PC-9 (cell line): ENCODE results near the gene CD109. TPM values are rescaled to one million over a fixed set of nuclear protein-coding genes. Genes with fewer than 3 reads are reported as not detected.

Experiments used
- BruUV-seq: library from RNA; stranded (reverse); fragments of 400-500 nt; replicated peaks from 2 replicates; lab custom pipeline; 2021; lab: Mats Ljungman, UMichigan
- CTCF ChIA-PET: fragments of 300-600 bp; sonication (Branson Sonifier 250); formaldehyde crosslinking; loops from one replicate; lab custom pipeline; 2022; ENCODE audit warnings: antibody characterized with exemption; lab: Charles Lee
- POLR2A ChIA-PET: fragments of 300-600 bp; sonication (Branson Sonifier 250); formaldehyde crosslinking; loops from one replicate; lab custom pipeline; 2022; ENCODE audit warnings: antibody characterized with exemption; ENCODE audit not compliant: unreplicated experiment; lab: Charles Lee
- DNase-seq, 2 experiments: peaks; one replicate each; pipeline versions ENCODE4 v3.0.0 to v3.0.0-alpha.2; 2015 to 2022; ENCODE audit warnings: mixed read lengths in 1 of 2
- H2AFZ ChIP-seq: fragments of 200-600 bp; sonication (generic); 2 replicates; pipeline ENCODE4 v1.8.1; 2017; ENCODE audit warnings: antibody characterized with exemption
- H3F3A ChIP-seq: fragments of 200-600 bp; sonication (generic); 2 replicates; pipeline ENCODE4 v1.8.1; 2017; ENCODE audit warnings: antibody characterized with exemption, mild to moderate bottlenecking, low read depth; ENCODE audit not compliant: insufficient read depth
- H3K27ac ChIP-seq: fragments of 200-600 bp; sonication (generic); 2 replicates; pipeline ENCODE4 v1.6.1; 2016; ENCODE audit warnings: mixed run types
- H3K27me3 ChIP-seq: fragments of 200-600 bp; sonication (generic); 2 replicates; pipeline ENCODE4 v1.6.1; 2016; ENCODE audit warnings: low read depth, mixed run types; ENCODE audit not compliant: insufficient read depth
- H3K36me3 ChIP-seq: fragments of 200-600 bp; sonication (generic); 2 replicates; pipeline ENCODE4 v1.6.1; 2016; ENCODE audit warnings: low read depth, mixed run types
- H3K4me1 ChIP-seq: fragments of 200-600 bp; sonication (generic); replicated peaks from 2 replicates; pipeline ENCODE4 v1.6.1; 2016; ENCODE audit warnings: mixed run types; ENCODE audit not compliant: insufficient read depth
- H3K4me2 ChIP-seq: fragments of 200-600 bp; sonication (generic); 2 replicates; pipeline ENCODE4 v1.6.1; 2017; ENCODE audit warnings: mixed run types
- H3K4me3 ChIP-seq: fragments of 200-600 bp; sonication (generic); 2 replicates; pipeline ENCODE4 v1.6.1; 2016; ENCODE audit warnings: mixed run types
- H3K79me2 ChIP-seq: fragments of 200-600 bp; sonication (generic); 2 replicates; pipeline ENCODE4 v1.6.1; 2017; ENCODE audit warnings: low read depth, mixed run types
- H3K9me2 ChIP-seq: fragments of 200-600 bp; sonication (generic); 2 replicates; pipeline ENCODE4 v1.8.1; 2017; ENCODE audit warnings: mild to moderate bottlenecking; ENCODE audit not compliant: insufficient read depth
- H3K9me3 ChIP-seq: fragments of 200-600 bp; sonication (generic); 2 replicates; pipeline ENCODE4 v1.8.1; 2016; ENCODE audit warnings: low read depth; ENCODE audit not compliant: insufficient read depth
- H4K20me1 ChIP-seq: fragments of 200-600 bp; sonication (generic); 2 replicates; pipeline ENCODE4 v1.8.1; 2017; ENCODE audit not compliant: insufficient read depth
- EZH2 ChIP-seq: fragments of 200-600 bp; sonication (generic); IDR thresholded peaks from 2 replicates; pipeline ENCODE4 v1.8.0; 2017; ENCODE audit warnings: antibody characterized with exemption, low read depth
- intact Hi-C: fragments of 100-400 bp; cut with micrococcal nuclease; formaldehyde crosslinking; loops from one replicate; pipeline ENCODE4 v1.10.0; 2022; ENCODE audit not compliant: unreplicated experiment
- total RNA-seq: library from RNA; stranded (reverse); gene quantifications from 2 replicates; pipeline ENCODE4 v1.2.3, GENCODE V29; 2021
- TF ChIP-seq, protein P1 (sequence below): fragments of 200-600 bp; sonication (generic); conservative IDR thresholded peaks from 2 replicates; pipeline ENCODE4 v1.6.1; 2017; ENCODE audit warnings: mixed run types, antibody characterized with exemption, mild to moderate bottlenecking, moderate library complexity

Gene CD109
- total RNA-seq, 1 experiment from 2014 or later = 50.7 TPM

DNA sequence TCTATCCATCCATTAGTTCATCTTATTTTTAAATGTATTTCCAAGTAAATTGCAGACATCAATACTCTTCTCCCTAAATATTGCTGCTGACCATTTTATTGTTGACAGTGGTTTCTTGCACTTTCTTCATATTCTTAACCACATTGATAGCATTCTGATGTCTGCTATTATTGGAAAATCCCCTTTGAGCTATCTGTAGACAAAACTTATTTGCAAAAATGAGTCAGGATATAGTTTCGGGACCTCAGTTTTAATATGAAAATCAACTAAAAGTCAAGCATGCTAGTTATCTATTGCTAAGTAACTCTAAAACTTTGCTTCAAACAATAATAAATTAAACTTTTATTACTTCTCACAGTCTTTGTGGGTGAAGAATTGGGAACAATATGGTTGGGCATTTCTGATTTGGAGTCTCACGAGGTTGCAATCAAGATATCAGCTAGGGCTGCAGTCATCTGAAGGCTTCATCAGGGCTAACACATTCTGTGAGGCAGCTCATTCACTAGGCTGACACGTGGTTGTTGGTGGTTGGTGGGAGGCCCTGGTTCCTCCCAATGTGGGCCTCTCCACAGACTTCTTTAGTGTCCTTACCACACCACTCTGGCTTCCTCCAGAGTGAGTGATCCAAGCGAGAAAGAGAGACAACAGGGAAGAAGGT is 32.7 kb downstream of the CD109 start:
- Histone ChIP-seq H3F3A (no peaks in the 10 kb centered on the region), H2AFZ (no peak overlapping the region), H3K4me1 (no peaks in the 10 kb centered on the region), H3K27me3 (no peaks in the 10 kb centered on the region), H3K79me2 (no peaks in the 10 kb centered on the region), H3K4me2 (no peak overlapping the region), H3K27ac (no peak overlapping the region), H3K9me3 (no peaks in the 10 kb centered on the region), H4K20me1 (no peaks in the 10 kb centered on the region), H3K9me2 (no peaks in the 10 kb centered on the region), H3K36me3 (no peaks in the 10 kb centered on the region), H3K4me3 (no peak overlapping the region)
- intact Hi-C loops = no loop called here
- TF ChIP-seq, protein P1, sequence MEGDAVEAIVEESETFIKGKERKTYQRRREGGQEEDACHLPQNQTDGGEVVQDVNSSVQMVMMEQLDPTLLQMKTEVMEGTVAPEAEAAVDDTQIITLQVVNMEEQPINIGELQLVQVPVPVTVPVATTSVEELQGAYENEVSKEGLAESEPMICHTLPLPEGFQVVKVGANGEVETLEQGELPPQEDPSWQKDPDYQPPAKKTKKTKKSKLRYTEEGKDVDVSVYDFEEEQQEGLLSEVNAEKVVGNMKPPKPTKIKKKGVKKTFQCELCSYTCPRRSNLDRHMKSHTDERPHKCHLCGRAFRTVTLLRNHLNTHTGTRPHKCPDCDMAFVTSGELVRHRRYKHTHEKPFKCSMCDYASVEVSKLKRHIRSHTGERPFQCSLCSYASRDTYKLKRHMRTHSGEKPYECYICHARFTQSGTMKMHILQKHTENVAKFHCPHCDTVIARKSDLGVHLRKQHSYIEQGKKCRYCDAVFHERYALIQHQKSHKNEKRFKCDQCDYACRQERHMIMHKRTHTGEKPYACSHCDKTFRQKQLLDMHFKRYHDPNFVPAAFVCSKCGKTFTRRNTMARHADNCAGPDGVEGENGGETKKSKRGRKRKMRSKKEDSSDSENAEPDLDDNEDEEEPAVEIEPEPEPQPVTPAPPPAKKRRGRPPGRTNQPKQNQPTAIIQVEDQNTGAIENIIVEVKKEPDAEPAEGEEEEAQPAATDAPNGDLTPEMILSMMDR = no peak
- no peak for TF ChIP-seq EZH2
- no TSS peak for BruUV-seq
- ChIA-PET POLR2A (no interaction called here), CTCF (no interaction called here)
- no peak for DNase-seq

DNA sequence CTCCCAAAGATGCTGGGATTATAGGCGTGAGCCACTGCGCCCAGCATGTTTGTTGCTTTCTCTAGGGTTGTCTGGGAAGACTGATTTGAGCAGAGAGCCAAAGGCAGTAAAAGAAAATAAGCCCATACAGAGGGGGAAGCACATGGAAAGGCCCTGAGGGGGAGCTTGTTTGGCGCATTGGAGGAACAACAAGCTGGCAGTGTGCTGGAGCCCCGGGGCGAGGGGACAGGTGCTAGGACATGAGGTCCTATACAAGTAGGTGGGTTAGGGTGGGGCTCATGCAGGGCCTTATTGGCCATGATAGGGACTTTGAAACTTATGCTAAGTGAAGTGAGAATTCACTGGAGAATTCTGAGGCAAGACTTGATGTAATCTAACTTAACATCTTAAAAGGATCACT is 35.3 kb downstream of the CD109 start:
- POLR2A ChIA-PET = no interaction called here
- CTCF ChIA-PET = interaction anchor here (0.6 to 2.3 kb wide), 2 partner anchors 55 to 1309 kb away, joined by 5 to 16 read pairs; no protein-coding TSS in a partner anchor
- Histone ChIP-seq H3K27ac (no peak overlapping the region), H3K9me3 (no peaks in the 10 kb centered on the region), H3K79me2 (no peaks in the 10 kb centered on the region), H2AFZ (no peak overlapping the region), H3K4me1 (no peaks in the 10 kb centered on the region), H3F3A (no peaks in the 10 kb centered on the region), H3K27me3 (no peaks in the 10 kb centered on the region), H3K9me2 (no peaks in the 10 kb centered on the region), H3K4me3 (no peak overlapping the region), H4K20me1 (no peaks in the 10 kb centered on the region), H3K4me2 (no peak overlapping the region), H3K36me3 (no peaks in the 10 kb centered on the region)
- intact Hi-C loops = loop anchor here (5.0 kb wide), 1 partner anchor 444 kb away; no protein-coding TSS in a partner anchor
- TF ChIP-seq EZH2 = no peak
- TF ChIP-seq, protein P1 = no peak
- DNase-seq = no peak
- BruUV-seq = no TSS peak

DNA sequence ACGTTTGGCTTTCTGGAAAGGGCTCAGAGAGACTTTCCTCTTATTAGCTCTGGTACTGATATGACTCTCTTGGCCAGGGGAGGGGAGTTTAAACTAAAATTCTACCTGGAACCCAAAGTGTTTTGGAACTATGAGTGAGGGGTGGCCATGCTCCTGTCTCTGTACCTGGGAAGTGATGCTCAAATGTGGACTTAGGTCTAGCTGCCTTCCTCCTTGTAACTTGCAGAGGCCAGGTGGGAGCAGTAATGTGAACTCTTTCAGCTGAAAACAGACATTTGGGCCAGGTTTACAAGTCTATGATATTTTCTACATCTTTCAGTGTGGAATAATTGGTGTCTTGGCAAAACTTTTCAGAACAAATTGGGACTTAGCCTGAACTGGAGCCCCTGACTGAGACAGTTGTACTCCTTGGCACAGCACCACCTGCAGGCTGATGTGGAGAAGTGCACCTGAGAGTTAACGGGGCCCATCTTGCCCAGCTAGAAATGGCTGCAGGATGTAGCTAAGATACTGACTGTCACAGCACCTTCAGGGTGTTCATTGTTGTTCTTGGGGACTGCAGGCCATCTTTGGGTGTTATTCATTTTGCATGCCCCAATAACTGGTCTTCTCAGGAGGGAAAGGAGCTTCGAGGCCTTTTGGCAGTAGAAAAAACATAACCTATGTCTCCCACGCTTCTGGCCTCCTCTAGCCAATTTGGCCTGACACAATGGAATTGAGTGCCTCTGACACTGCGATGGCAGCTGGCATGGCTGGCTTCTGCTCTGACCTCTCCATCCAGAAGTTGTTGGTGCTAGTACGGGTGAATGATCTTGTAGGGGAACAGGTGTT is 37.1 kb downstream of the CD109 start:
- POLR2A ChIA-PET = interaction anchor here (0.6 kb wide), 2 partner anchors 153 to 219 kb away, joined by 3 to 29 read pairs; no protein-coding TSS in a partner anchor
- H2AFZ ChIP-seq = no peak overlapping the region

More for the DNA sequence above, 37.1 kb downstream of the CD109 start:
- H3K9me2 ChIP-seq = no peaks in the 10 kb centered on the region
- H3K4me2 ChIP-seq = no peak overlapping the region
- intact Hi-C loops = loop anchor here (1.0 to 5.0 kb wide), 3 partner anchors 58 to 446 kb away; no protein-coding TSS in a partner anchor
- H3K79me2 ChIP-seq = no peaks in the 10 kb centered on the region
- no TSS peak for BruUV-seq
- no peaks in the 10 kb centered on the region for H3K27me3 ChIP-seq
- H4K20me1 ChIP-seq = no peaks in the 10 kb centered on the region
- no peaks in the 10 kb centered on the region for H3K4me1 ChIP-seq
- no peaks in the 10 kb centered on the region for H3F3A ChIP-seq
- H3K4me3 ChIP-seq = no peak overlapping the region
- TF ChIP-seq, protein P1 = peak; percentile 95
- no peak for TF ChIP-seq EZH2
- no peaks in the 10 kb centered on the region for H3K9me3 ChIP-seq
- H3K36me3 ChIP-seq = no peaks in the 10 kb centered on the region
- no peak overlapping the region for H3K27ac ChIP-seq
- peak; percentile 48 to 65 for DNase-seq
- CTCF ChIA-PET = interaction anchor here (0.6 to 2.3 kb wide), 14 partner anchors 8 to 1476 kb away, joined by 3 to 16 read pairs (median 3); partner anchors contain the start of genes CD109 and SLC17A5
